Cardiac fibroblast (primary cell): ENCODE results near the gene TGM1.
"Not testable (repeated sequence)": the region's sequence is repeated elsewhere in the genome, so short reads cannot be mapped to it uniquely, and the experiment has no call there.

ENCODE experiments used
- DNase-seq, 2 donors: peaks; one replicate each; pipeline versions ENCODE4 v3.0.0 to v3.0.0-alpha.2; 2010; ENCODE audit warnings: low read depth in 2 of 2
- H3K4me3 ChIP-seq, 2 donors: replicated peaks in 1 of 2; 1 replicate in 1 of 2; 2 replicates in 1 of 2; pipeline ENCODE4 v1.5.1; 2011; ENCODE audit warnings: low read depth in 2 of 2, low read length in 2 of 2, mild to moderate bottlenecking in 2 of 2, moderate library complexity in 1 of 2
- CTCF ChIP-seq: IDR thresholded peaks from one replicate; pipeline ENCODE4 v1.5.1; 2011; ENCODE audit warnings: low read depth, mild to moderate bottlenecking, low read length, inconsistent platforms

TGM1 gene

DNA sequence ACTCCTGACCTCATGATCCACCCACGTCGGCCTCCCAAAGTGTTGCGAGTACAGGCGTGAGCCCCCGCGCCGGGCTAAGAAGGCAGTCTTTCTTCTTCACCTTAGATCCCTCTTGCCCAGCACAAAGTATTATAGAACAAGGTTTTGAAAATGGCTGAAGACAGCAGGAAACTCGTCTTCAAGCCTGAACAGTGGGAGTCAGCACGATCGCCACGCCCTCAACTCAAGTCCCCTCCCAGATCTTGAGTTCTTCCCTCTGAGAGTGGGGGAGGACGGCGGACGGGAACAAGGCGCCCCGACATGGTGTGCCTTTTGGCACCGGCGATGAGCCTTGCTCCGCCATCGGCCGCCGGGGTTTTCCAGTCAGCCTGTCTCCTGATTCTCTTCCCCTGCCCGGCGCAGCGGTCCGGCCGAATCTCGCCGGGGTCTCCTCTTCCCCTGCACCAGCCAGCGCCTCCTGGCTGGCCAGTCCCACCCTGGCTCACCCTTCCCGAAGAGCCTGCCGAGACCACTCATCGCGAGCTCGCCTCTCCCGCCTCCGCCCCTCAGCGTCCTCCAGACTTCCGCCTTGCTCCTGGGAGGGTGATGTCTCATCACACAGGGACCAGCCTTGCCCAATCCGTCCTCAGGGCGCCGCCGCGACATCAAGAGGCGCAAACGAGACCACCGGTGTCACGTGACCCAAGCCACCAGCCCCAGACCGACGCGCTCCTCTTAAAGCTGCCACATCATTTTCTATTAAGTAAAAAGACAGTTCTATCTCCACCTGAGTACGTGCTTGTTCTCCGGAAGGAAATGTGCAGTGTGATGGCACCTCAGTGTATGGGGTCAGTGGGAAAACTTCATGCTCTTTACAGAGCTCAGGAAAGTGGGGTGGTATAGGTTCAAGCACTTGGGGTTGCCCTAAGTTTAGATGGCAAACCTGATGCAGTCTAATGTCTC lies 49.8 kb downstream of the TGM1 start, which contains the start of gene CHMP4A:
TSS of gene CHMP4A (minus strand) at position 565 of the 942 bp plus-strand sequence. CDS start at position 516, 49 bp downstream.
- H3K4me3 ChIP-seq: peak within 1 kb of the TSS; percentile 79 to 81
- TF ChIP-seq CTCF: peak; percentile 22
- peak; percentile 99 for DNase-seq

- TF ChIP-seq CTCF: no peak
- H3K4me3 ChIP-seq: no peak overlapping the region
- DNase-seq: no peak
Measured at GRCh38 chr14:24211311-24211710, 51.7 kb downstream of the TGM1 start.

- no peak for TF ChIP-seq CTCF
- H3K4me3 ChIP-seq: no peak overlapping the region
- no peak for DNase-seq
Measured at GRCh38 chr14:24207625-24208024, 55.4 kb downstream of the TGM1 start.

DNA sequence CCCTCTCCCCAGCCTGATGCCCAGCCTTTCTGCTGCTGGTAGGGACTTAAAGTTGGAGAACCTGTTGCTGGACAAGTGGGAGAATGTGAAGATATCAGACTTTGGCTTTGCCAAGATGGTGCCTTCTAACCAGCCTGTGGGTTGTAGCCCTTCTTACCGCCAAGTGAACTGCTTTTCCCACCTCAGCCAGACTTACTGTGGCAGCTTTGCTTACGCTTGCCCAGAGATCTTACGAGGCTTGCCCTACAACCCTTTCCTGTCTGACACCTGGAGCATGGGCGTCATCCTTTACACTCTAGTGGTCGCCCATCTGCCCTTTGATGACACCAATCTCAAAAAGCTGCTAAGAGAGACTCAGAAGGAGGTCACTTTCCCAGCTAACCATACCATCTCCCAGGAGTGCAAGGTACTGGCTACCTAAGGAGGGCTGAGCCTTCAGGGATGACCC lies 55.8 kb downstream of the TGM1 start:
- no peak for TF ChIP-seq CTCF
- DNase-seq: no peak

DNA sequence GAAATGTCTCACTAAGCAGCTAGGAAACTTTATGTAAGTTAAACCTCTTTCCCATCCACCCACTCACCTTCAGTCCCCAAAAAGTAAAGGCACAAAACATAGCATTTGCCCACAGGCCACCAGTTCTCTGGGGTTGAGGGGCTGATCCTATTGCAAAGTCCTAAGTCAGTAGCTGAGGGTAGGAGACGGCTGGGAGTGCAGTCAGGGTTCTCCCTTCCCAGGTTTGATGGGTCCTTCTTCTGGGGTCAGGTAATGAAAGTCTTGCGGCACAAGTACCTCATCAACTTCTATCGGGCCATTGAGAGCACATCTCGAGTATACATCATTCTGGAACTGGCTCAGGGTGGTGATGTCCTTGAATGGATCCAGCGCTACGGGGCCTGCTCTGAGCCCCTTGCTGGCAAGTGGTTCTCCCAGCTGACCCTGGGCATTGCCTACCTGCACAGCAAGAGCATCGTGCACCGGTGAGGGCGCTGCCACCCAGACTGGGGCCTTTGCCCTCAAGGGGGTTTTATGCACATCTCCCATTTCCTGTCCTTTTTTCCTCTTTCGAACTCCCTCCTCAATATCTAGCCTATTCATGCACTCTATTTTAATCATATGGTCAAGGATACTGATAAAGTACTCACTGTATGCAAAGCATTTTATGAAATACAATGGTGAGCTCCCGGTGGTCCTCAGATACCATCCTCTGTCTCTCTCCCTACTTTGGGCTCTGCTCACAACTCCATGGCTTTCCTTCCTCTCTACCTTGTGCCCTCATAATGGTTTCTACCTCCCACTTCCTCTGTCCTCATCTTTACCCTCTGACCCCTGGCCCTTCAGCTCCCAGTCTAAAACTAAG lies 56.5 kb downstream of the TGM1 start:
- H3K4me3 ChIP-seq: no peak overlapping the region
- no peak for TF ChIP-seq CTCF
- DNase-seq: no peak

More for the DNA sequence above, 55.8 kb downstream of the TGM1 start:
- no peak overlapping the region for H3K4me3 ChIP-seq

DNA sequence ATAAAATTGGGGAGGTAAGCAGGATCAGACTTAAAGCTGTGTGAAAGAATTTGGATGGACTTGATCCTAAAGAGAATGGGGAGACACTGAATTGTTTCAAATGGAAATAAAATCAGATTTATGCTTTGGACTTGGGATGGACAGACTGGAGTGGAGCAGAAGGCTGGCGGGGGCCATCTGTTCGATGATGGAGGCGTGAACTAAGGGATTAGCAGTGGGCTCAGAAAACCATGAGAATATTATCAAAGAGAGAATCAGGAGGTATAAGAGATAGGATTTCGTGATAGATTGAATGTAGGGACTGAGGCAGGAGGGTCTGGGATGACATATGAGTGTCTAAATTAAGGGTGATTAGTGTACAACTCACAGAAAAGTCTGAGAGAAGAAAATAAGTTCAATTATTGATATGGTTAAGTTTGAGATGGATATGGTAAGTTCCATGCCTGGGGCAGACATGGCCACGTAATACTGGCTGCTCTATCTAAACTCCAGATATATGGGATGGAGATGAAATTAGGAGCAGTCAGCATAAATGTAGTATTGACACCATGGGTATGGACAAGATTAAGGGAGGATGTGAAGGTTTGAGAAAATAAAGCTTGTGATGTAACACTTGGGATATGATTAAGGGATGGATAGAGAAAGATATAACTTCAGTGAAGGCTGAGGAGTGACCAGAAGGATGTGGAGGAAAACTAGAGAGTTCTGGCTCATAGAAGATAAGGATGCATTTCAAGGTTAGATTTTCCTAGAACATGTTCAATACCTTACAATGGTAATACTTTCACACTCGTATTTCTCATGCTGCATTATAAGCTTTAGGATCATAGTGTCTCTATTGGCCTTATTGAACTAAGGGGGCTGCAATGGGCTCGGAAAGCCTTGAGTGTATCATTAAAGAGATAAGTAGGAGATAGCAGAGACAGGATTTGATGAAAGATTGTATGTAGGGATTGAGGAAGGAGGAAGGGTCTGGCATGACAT lies 58.5 kb downstream of the TGM1 start:
- no peak for DNase-seq
- no peak for TF ChIP-seq CTCF

GRCh38 chr14:24203249-24203886 lies 59.6 kb downstream of the TGM1 start:
- H3K4me3 ChIP-seq, DNase-seq: not testable (repeated sequence)

More for the DNA sequence above, 58.5 kb downstream of the TGM1 start:
- H3K4me3 ChIP-seq: no peak overlapping the region

GRCh38 chr14:24202538-24202937 lies 60.4 kb downstream of the TGM1 start:
- DNase-seq, H3K4me3 ChIP-seq: not testable (repeated sequence)
